IPS-11a (cell line): ENCODE data around the gene TRIO.
"Not testable (repeated sequence)": the region's sequence is repeated elsewhere in the genome, so short reads cannot be mapped to it uniquely, and the experiment has no call there.

Experiments used
- H3K4me3 ChIP-seq: one replicate; pipeline ENCODE4 v1.5.1; 2013; ENCODE audit warnings: low read depth, low read length, control low read depth

The TRIO gene

GRCh38 chr5:14142827-14143545 is at the start of gene TRIO:
TRIO (plus strand) TSS chr5:14143342; CDS start chr5:14143726, 384 bp downstream.
- peak within 1 kb of the TSS; percentile 86 for H3K4me3 ChIP-seq

- H3K4me3 ChIP-seq = not testable (repeated sequence)
Observed at GRCh38 chr5:14097380-14097779, 45.8 kb upstream of the TRIO start.

GRCh38 chr5:14097998-14098471 is 45.1 kb upstream of the TRIO start:
- H3K4me3 ChIP-seq = no peak overlapping the region

GRCh38 chr5:14100281-14100680 is 42.9 kb upstream of the TRIO start:
- H3K4me3 ChIP-seq = no peak overlapping the region

GRCh38 chr5:14101922-14102321 is 41.2 kb upstream of the TRIO start:
- H3K4me3 ChIP-seq = no peak overlapping the region

- H3K4me3 ChIP-seq = no peak overlapping the region
Observed at GRCh38 chr5:14102666-14103065, 40.5 kb upstream of the TRIO start.

- H3K4me3 ChIP-seq = no peak overlapping the region
Observed at GRCh38 chr5:14105718-14106410, 37.3 kb upstream of the TRIO start.

GRCh38 chr5:14107536-14107935 is 35.6 kb upstream of the TRIO start:
- no peak overlapping the region for H3K4me3 ChIP-seq

GRCh38 chr5:14108170-14108996 is 34.8 kb upstream of the TRIO start:
- H3K4me3 ChIP-seq = no peak overlapping the region

GRCh38 chr5:14109041-14109747 is 33.9 kb upstream of the TRIO start:
- H3K4me3 ChIP-seq = no peak overlapping the region

- no peak overlapping the region for H3K4me3 ChIP-seq
Observed at GRCh38 chr5:14109771-14110170, 33.4 kb upstream of the TRIO start.

- no peak overlapping the region for H3K4me3 ChIP-seq
Observed at GRCh38 chr5:14110196-14110595, 32.9 kb upstream of the TRIO start.

- H3K4me3 ChIP-seq = no peak overlapping the region
Observed at GRCh38 chr5:14110680-14111079, 32.5 kb upstream of the TRIO start.

- H3K4me3 ChIP-seq = no peak overlapping the region
Observed at GRCh38 chr5:14112998-14113652, 30.0 kb upstream of the TRIO start.

GRCh38 chr5:14114615-14115251 is 28.4 kb upstream of the TRIO start:
- no peak overlapping the region for H3K4me3 ChIP-seq

GRCh38 chr5:14115323-14115895 is 27.7 kb upstream of the TRIO start:
- H3K4me3 ChIP-seq = no peak overlapping the region

GRCh38 chr5:14118551-14119320 is 24.4 kb upstream of the TRIO start:
- H3K4me3 ChIP-seq = no peak overlapping the region

- no peak overlapping the region for H3K4me3 ChIP-seq
Observed at GRCh38 chr5:14120176-14120575, 23.0 kb upstream of the TRIO start.

GRCh38 chr5:14121552-14121951 is 21.6 kb upstream of the TRIO start:
- H3K4me3 ChIP-seq = no peak overlapping the region
